ENCODE measurements around the gene TM4SF18.

- TF ChIP-seq POLR2AphosphoS5 (IDR thresholded peaks at IDR 0.05; ENCODE audit: borderline replicate concordance, low read depth, low read length) = no peak
- TF ChIP-seq EZH2 (IDR thresholded peaks at IDR 0.05) = no peak
Measured at GRCh38 chr3:149305376-149305775, 28.1 kb downstream of the TM4SF18 start.
